Thyroid gland (tissue), 4 donors: ENCODE results near the gene DUSP11. TPM values are rescaled to one million over a fixed set of nuclear protein-coding genes. Genes with fewer than 3 reads are reported as not detected.

Experiments used
- DNase-seq, 2 donors: peaks; one replicate each; pipeline ENCODE4 v3.0.0-alpha.2; 2019
- H3K27ac ChIP-seq, 3 donors: fragments of 200-600 bp; sonication (generic); 1 replicate in 2 of 3; 2 replicates in 1 of 3; pipeline ENCODE4 v1.5.1; 2016 to 2019; ENCODE audit warnings: mild to moderate bottlenecking in 1 of 3, moderate library complexity in 1 of 3
- H3K27me3 ChIP-seq: fragments of 200-600 bp; sonication (generic); one replicate; pipeline ENCODE4 v1.5.1; 2019
- H3K36me3 ChIP-seq, 2 donors: fragments of 200-600 bp; sonication (generic); one replicate each; pipeline ENCODE4 v1.5.1; 2016 to 2019
- H3K4me1 ChIP-seq, 2 donors: fragments of 200-600 bp; sonication (generic); one replicate each; pipeline ENCODE4 v1.5.1; 2017 to 2019
- H3K4me3 ChIP-seq, 3 donors: fragments of 200-600 bp; sonication (generic); replicated peaks in 1 of 3; 1 replicate in 2 of 3; 2 replicates in 1 of 3; pipeline ENCODE4 v1.5.1; 2016; ENCODE audit warnings: mild to moderate bottlenecking in 1 of 3
- H3K9me3 ChIP-seq: fragments of 200-600 bp; sonication (generic); one replicate; pipeline ENCODE4 v1.5.1; 2017
- POLR2A ChIP-seq, 2 donors: fragments of 450-650 bp; IDR thresholded peaks; one replicate each; pipeline ENCODE4 v1.6.1; 2017; ENCODE audit warnings: antibody characterized with exemption in 2 of 2, mild to moderate bottlenecking in 2 of 2, moderate library complexity in 1 of 2
- WGBS, 2 donors: methylation state at CpG; one replicate each; pipeline ENCODE4 v1.1.5; 2017; 5-methylcytosine and 5-hydroxymethylcytosine counted together
- intact Hi-C: fragments of 100-400 bp; cut with DNase I; formaldehyde crosslinking; loops from one replicate; pipeline ENCODE4 v1.15.1; 2023
- total RNA-seq, 4 donors: library from RNA; depleted of rRNA; stranded (reverse); fragments of >200 nt; gene quantifications; one replicate each; pipeline ENCODE4 v1.2.3, GENCODE V29; 2016
- TF ChIP-seq, protein P1 (sequence below), 6 experiments: fragments of 200-600 bp in 3 of 6; fragments of 450-650 bp in 3 of 6; sonication (generic) in 3 of 6; IDR thresholded peaks; one replicate each; pipeline ENCODE4 v1.5.1; 2016 to 2019; ENCODE audit warnings: antibody characterized with exemption in 6 of 6, mild to moderate bottlenecking in 2 of 6, inconsistent platforms in 1 of 6, moderate library complexity in 1 of 6

The DUSP11 gene
- total RNA-seq, 4 donors from 2014 or later = 22.2 to 40.0 (median 31.0) TPM

DNA sequence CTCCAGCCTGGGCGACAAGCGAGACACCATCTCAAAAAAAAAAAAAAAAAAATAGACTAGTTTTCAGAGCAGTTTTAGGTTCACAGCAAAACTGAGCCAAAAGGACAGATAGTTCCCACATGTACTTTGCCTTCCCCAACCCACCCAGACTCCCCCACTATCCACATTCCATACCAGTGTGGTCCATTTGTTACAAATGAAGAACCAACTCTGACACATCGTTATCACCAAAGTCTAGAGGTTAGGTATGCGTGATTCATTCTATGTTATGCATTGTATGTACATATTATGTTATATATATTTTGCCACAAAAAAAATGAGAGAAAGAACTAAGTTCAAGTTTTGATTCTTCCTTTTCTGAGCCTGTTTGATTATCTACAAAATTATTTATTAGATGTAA, 3.5 kb downstream of the DUSP11 start:
- WGBS, 2 donors = 93 to 95% methylated on average over 4 of the region's 4 CpGs
- Histone ChIP-seq H3K27me3 (no peaks in the 10 kb centered on the region), H3K36me3 (peaks cover 22 to 30% of the 10 kb centered on the region in 2 donors), H3K4me1 (peaks cover 5 to 11% of the 10 kb centered on the region in 2 donors), H3K4me3 (no peak overlapping the region), H3K27ac (no peak overlapping the region), H3K9me3 (no peaks in the 10 kb centered on the region)
- no peak for TF ChIP-seq POLR2A (IDR thresholded peaks at IDR 0.05)
- TF ChIP-seq, protein P1, sequence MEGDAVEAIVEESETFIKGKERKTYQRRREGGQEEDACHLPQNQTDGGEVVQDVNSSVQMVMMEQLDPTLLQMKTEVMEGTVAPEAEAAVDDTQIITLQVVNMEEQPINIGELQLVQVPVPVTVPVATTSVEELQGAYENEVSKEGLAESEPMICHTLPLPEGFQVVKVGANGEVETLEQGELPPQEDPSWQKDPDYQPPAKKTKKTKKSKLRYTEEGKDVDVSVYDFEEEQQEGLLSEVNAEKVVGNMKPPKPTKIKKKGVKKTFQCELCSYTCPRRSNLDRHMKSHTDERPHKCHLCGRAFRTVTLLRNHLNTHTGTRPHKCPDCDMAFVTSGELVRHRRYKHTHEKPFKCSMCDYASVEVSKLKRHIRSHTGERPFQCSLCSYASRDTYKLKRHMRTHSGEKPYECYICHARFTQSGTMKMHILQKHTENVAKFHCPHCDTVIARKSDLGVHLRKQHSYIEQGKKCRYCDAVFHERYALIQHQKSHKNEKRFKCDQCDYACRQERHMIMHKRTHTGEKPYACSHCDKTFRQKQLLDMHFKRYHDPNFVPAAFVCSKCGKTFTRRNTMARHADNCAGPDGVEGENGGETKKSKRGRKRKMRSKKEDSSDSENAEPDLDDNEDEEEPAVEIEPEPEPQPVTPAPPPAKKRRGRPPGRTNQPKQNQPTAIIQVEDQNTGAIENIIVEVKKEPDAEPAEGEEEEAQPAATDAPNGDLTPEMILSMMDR (IDR thresholded peaks at IDR 0.05) = no peak
- intact Hi-C loops = no loop called here
- no peak for DNase-seq

DNA sequence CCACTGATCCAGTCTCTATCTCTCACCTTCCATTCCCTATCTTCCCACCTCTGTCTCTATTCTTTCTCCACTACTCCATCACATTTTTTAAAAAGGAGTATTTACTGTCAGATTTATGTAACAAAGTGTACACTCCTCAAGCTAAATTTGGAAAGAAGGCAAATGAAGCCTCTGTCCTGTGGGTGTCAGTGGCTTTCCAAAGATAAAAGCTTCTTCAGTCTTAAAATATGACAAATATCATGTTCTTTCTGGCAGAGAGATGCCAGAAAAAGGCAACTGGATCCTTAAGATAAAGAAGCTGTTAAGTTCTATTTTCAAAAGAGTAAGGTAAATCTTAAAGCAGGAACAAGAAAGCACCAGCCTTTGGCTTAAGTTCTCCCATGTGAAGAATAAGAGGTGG, 7.1 kb downstream of the DUSP11 start:
- Histone ChIP-seq H3K27ac (no peak overlapping the region), H3K4me1 (no peaks in the 10 kb centered on the region), H3K9me3 (no peaks in the 10 kb centered on the region), H3K36me3 (peaks cover 39 to 41% of the 10 kb centered on the region in 2 donors), H3K4me3 (no peak overlapping the region), H3K27me3 (no peaks in the 10 kb centered on the region)
- no peak for TF ChIP-seq POLR2A (IDR thresholded peaks at IDR 0.05)
- TF ChIP-seq, protein P1 (IDR thresholded peaks at IDR 0.05) = no peak
- intact Hi-C loops = no loop called here
- DNase-seq = no peak

DNA sequence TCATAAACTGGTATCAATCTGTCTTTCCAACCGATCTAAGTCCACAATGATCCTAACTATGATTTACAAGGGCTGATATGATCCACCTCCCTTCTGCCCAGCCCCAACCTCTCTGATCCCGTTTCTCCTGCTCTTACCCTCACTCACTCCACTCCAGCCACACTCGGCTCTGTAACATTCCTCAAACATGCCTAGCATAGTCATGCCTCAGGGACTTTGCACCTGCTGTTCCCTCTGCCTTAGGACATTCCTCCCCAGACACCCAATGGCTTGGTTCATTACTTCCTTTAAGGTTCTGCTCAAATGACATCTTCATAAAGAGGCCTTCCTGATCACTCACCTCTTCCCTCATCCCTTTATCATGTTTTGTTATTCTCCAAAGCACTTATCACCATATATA, 9.2 kb downstream of the DUSP11 start:
- intact Hi-C loops = no loop called here
- H3K27ac ChIP-seq = no peak overlapping the region
- 92 to 96% methylated on average over 3 of the region's 3 CpGs for WGBS, 2 donors
- H3K36me3 ChIP-seq = peaks cover 41 to 45% of the 10 kb centered on the region in 2 donors
- no peaks in the 10 kb centered on the region for H3K27me3 ChIP-seq
- no peak overlapping the region for H3K4me3 ChIP-seq
- H3K4me1 ChIP-seq = no peaks in the 10 kb centered on the region
- H3K9me3 ChIP-seq = no peaks in the 10 kb centered on the region
- no peak for DNase-seq
- TF ChIP-seq, protein P1 (IDR thresholded peaks at IDR 0.05) = no peak
- TF ChIP-seq POLR2A (IDR thresholded peaks at IDR 0.05) = no peak

DNA sequence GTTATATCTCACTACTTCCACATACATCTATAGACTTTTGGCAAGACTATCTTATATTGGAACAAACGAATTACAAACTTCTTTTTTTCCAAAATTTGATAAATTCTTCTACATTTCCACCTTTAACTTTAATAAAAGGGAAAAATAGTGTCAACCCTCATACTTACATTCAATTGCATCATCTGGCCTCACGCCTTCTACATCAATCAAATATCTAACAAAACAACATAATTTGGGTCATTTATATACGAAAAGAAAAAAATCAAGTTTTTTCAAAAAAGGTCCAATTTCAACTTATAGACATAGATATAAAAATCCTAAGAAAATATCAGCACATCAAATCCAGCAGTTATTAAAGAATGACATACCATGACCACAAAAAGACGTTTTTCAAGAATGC, 12.9 kb downstream of the DUSP11 start:
- H3K9me3 ChIP-seq = no peaks in the 10 kb centered on the region
- intact Hi-C loops = no loop called here
- no peak for DNase-seq
- H3K4me1 ChIP-seq = no peaks in the 10 kb centered on the region
- no peak overlapping the region for H3K27ac ChIP-seq
- H3K27me3 ChIP-seq = no peaks in the 10 kb centered on the region
- H3K36me3 ChIP-seq = peaks cover 47 to 60% of the 10 kb centered on the region in 2 donors
- 93 to 96% methylated on average over 4 of the region's 4 CpGs for WGBS, 2 donors
- TF ChIP-seq POLR2A (IDR thresholded peaks at IDR 0.05) = no peak
- TF ChIP-seq, protein P1 (IDR thresholded peaks at IDR 0.05) = no peak
- H3K4me3 ChIP-seq = no peak overlapping the region

DNA sequence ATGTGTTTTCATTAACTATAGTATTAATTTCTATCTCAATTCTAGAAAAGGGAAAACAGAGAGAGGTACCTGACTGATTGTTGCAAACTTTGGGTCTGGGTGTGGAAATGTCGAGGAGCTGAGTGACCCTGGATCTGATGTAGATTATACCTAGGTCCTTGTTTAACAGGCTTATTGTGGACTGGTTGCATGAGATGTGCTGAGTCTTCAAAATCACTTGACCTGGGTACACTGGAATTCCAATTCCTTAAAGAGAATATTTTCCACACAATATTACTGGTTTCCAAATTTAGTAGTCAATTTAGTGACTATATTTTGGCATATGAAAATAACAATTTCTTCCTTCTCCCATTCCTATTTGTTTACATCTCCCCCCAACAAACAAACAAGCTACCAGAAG, 13.6 kb downstream of the DUSP11 start:
- intact Hi-C loops = no loop called here
- H3K27ac ChIP-seq = no peak overlapping the region
- DNase-seq = no peak
- no peaks in the 10 kb centered on the region for H3K27me3 ChIP-seq
- H3K9me3 ChIP-seq = no peaks in the 10 kb centered on the region
- TF ChIP-seq POLR2A (IDR thresholded peaks at IDR 0.05) = no peak
- TF ChIP-seq, protein P1 (IDR thresholded peaks at IDR 0.05) = no peak
- WGBS, 2 donors = 96 to 100% methylated on average over 1 of the region's 1 CpG
- H3K4me3 ChIP-seq = no peak overlapping the region
- H3K36me3 ChIP-seq = peaks cover 49 to 64% of the 10 kb centered on the region in 2 donors
- no peaks in the 10 kb centered on the region for H3K4me1 ChIP-seq
